ENCODE data around the gene CREB3L2. TPM values are rescaled to one million over a fixed set of nuclear protein-coding genes. Genes with fewer than 3 reads are reported as not detected.

The CREB3L2 gene
- total RNA-seq, 1 experiment from 2014 or later, result 60.6 TPM

- Mint-ChIP-seq H3K27me3 (ENCODE audit: low read depth) (no peaks in the 10 kb centered on the region), H3K9me3 (no peaks in the 10 kb centered on the region; the same call in 1 of the 2 replicates), H3K27ac (no peak overlapping the region), H3K4me1 (peaks cover 23% of the 10 kb centered on the region), H3K4me3 (no peak overlapping the region), H3K36me3 (peaks cover 11% of the 10 kb centered on the region)
- ChIA-PET POLR2A (no interaction called here), CTCF (interaction anchor here (0.6 to 1.7 kb wide), 14 partner anchors 10 to 729 kb away, joined by 3 to 11 read pairs (median 4); no protein-coding TSS in a partner anchor)
- TF ChIP-seq ETV6 (CRISPR knock-in tag; IDR thresholded peaks at IDR 0.05) (no peak), SOX15 (CRISPR knock-in tag; IDR thresholded peaks at IDR 0.05) (no peak), ZBTB21 (CRISPR knock-in tag; IDR thresholded peaks at IDR 0.05; ENCODE audit: borderline replicate concordance) (no peak), ZNF423 (CRISPR knock-in tag; IDR thresholded peaks at IDR 0.05) (no peak), ZSCAN18 (CRISPR knock-in tag; IDR thresholded peaks at IDR 0.05) (no peak), NFE2L1 (CRISPR knock-in tag; IDR thresholded peaks at IDR 0.05) (no peak)
- DNase-seq (ENCODE audit: low spot score), result no peak
- no peak for ATAC-seq
These were observed 7.4 kb upstream of the CREB3L2 start for GRCh38 chr7:138009350-138009653.

- DNase-seq (ENCODE audit: low spot score) (no peak), ATAC-seq (peak; percentile 71)
- Mint-ChIP-seq H3K36me3 (peaks cover 11% of the 10 kb centered on the region), H3K27me3 (ENCODE audit: low read depth) (no peaks in the 10 kb centered on the region), H3K4me1 (peaks cover 18% of the 10 kb centered on the region), H3K4me3 (no peak overlapping the region), H3K9me3 (no peaks in the 10 kb centered on the region; the same call in 1 of the 2 replicates), H3K27ac (peak overlapping the region; percentile 91)
- ChIA-PET CTCF (interaction anchor here (0.6 to 1.7 kb wide), 14 partner anchors 9 to 730 kb away, joined by 3 to 11 read pairs (median 4); no protein-coding TSS in a partner anchor), POLR2A (no interaction called here)
- peak; percentile 82 for TF ChIP-seq CTCF (IDR thresholded peaks at IDR 0.05)
- no peak for TF ChIP-seq MYBL2 (CRISPR knock-in tag; IDR thresholded peaks at IDR 0.05)
- no peak for TF ChIP-seq RORB (CRISPR knock-in tag; IDR thresholded peaks at IDR 0.05)
These were observed 6.9 kb upstream of the CREB3L2 start for GRCh38 chr7:138008588-138009349.

- POLR2A ChIA-PET, result no interaction called here
- Mint-ChIP-seq H3K36me3 (peaks cover 11% of the 10 kb centered on the region), H3K9me3 (no peaks in the 10 kb centered on the region; the same call in 1 of the 2 replicates), H3K4me3 (no peak overlapping the region), H3K27me3 (ENCODE audit: low read depth) (no peaks in the 10 kb centered on the region), H3K27ac (peak overlapping the region; percentile 91; the same call in 1 of the 2 replicates), H3K4me1 (peaks cover 13% of the 10 kb centered on the region)
- ATAC-seq (no peak), DNase-seq (ENCODE audit: low spot score) (no peak)
- CTCF ChIA-PET, result interaction anchor here (0.8 to 1.7 kb wide), 5 partner anchors 8 to 106 kb away, joined by 3 to 11 read pairs (median 3); no protein-coding TSS in a partner anchor
- no peak for TF ChIP-seq MYBL2 (CRISPR knock-in tag; IDR thresholded peaks at IDR 0.05)
- TF ChIP-seq TEAD4 (CRISPR knock-in tag; IDR thresholded peaks at IDR 0.05), result no peak
- no peak for TF ChIP-seq IRF1 (CRISPR knock-in tag; IDR thresholded peaks at IDR 0.05)
- no peak for TF ChIP-seq MXD4 (CRISPR knock-in tag; IDR thresholded peaks at IDR 0.05; ENCODE audit: borderline replicate concordance)
- TF ChIP-seq CREB1 (CRISPR knock-in tag; IDR thresholded peaks at IDR 0.05), result no peak
- no peak for TF ChIP-seq CDX4 (CRISPR knock-in tag; IDR thresholded peaks at IDR 0.05; ENCODE audit: borderline replicate concordance)
- no peak for TF ChIP-seq ZNF532 (CRISPR knock-in tag; IDR thresholded peaks at IDR 0.05; ENCODE audit: borderline replicate concordance)
- TF ChIP-seq GABPB1 (CRISPR knock-in tag; IDR thresholded peaks at IDR 0.05), result no peak
- no peak for TF ChIP-seq NFE2L1 (CRISPR knock-in tag; IDR thresholded peaks at IDR 0.05)
- no peak for TF ChIP-seq ZNF281 (CRISPR knock-in tag; IDR thresholded peaks at IDR 0.05)
- TF ChIP-seq ZNF219 (CRISPR knock-in tag; IDR thresholded peaks at IDR 0.05; ENCODE audit: borderline replicate concordance), result no peak
- no peak for TF ChIP-seq ZNF416 (CRISPR knock-in tag; IDR thresholded peaks at IDR 0.05)
These were observed 6.2 kb upstream of the CREB3L2 start for GRCh38 chr7:138008019-138008587.
